Calu3 (cell line): Measurements from ENCODE around the gene MTUS2. TPM values are rescaled to one million over a fixed set of nuclear protein-coding genes. Genes with fewer than 3 reads are reported as not detected.
"Not testable (repeated sequence)": the region's sequence is repeated elsewhere in the genome, so short reads cannot be mapped to it uniquely, and the experiment has no call there.

Experiments used
- BruUV-seq: library from RNA; stranded (reverse); fragments of 400-500 nt; replicated peaks from 2 replicates; lab custom pipeline; 2021; lab: Mats Ljungman, UMichigan
- CTCF ChIA-PET: fragments of 300-600 bp; sonication (Branson Sonifier 250); formaldehyde crosslinking; loops from one replicate; lab custom pipeline; 2022; ENCODE audit warnings: antibody characterized with exemption; lab: Charles Lee
- DNase-seq: peaks from one replicate; pipeline ENCODE4 v3.0.0; 2022
- H3K27ac Mint-ChIP-seq: one replicate; pipeline ENCODE4 v1.8.0; 2022; ENCODE audit warnings: mixed read lengths; ENCODE audit not compliant: unreplicated experiment
- H3K27me3 Mint-ChIP-seq: one replicate; pipeline ENCODE4 v1.8.0; 2022; ENCODE audit warnings: mixed read lengths; ENCODE audit not compliant: unreplicated experiment
- H3K36me3 Mint-ChIP-seq: one replicate; pipeline ENCODE4 v1.8.0; 2022; ENCODE audit warnings: mild to moderate bottlenecking, moderate library complexity, mixed read lengths; ENCODE audit not compliant: insufficient read depth, unreplicated experiment
- H3K4me1 Mint-ChIP-seq: one replicate; pipeline ENCODE4 v1.8.0; 2022; ENCODE audit warnings: mild to moderate bottlenecking, low read depth, mixed read lengths; ENCODE audit not compliant: unreplicated experiment
- H3K4me3 Mint-ChIP-seq: one replicate; pipeline ENCODE4 v1.8.0; 2022; ENCODE audit warnings: mild to moderate bottlenecking, low read depth, moderate library complexity, mixed read lengths; ENCODE audit not compliant: unreplicated experiment
- H3K9me3 Mint-ChIP-seq: one replicate; pipeline ENCODE4 v1.8.0; 2022; ENCODE audit warnings: low read depth, mixed read lengths; ENCODE audit not compliant: unreplicated experiment
- CTCF ChIP-seq: fragments of 200-600 bp; IDR thresholded peaks from one replicate; pipeline ENCODE4 v1.8.0; 2022; ENCODE audit warnings: antibody characterized with exemption; ENCODE audit not compliant: unreplicated experiment
- intact Hi-C: fragments of 100-400 bp; cut with micrococcal nuclease; formaldehyde crosslinking; loops from one replicate; pipeline ENCODE4 v1.10.0; 2022; ENCODE audit not compliant: unreplicated experiment
- total RNA-seq: library from RNA; stranded (reverse); gene quantifications from 2 replicates; pipeline ENCODE4 v1.2.3, GENCODE V29; 2022

MTUS2 gene
- total RNA-seq, 1 experiment from 2014 or later = not detected

- Mint-ChIP-seq H3K4me3 (no peak overlapping the region), H3K4me1 (no peaks in the 10 kb centered on the region), H3K36me3 (no peaks in the 10 kb centered on the region), H3K9me3 (peaks cover 9% of the 10 kb centered on the region), H3K27ac (no peak overlapping the region), H3K27me3 (no peaks in the 10 kb centered on the region)
- intact Hi-C loops = no loop called here
- CTCF ChIA-PET = no interaction called here
- no peak for DNase-seq
- no peak for TF ChIP-seq CTCF
- no TSS peak for BruUV-seq
These were observed 519.5 kb downstream of the MTUS2 start for GRCh38 chr13:29339386-29340272.

- CTCF ChIA-PET, intact Hi-C loops, BruUV-seq, DNase-seq, H3K4me3 Mint-ChIP-seq, H3K36me3 Mint-ChIP-seq, H3K27ac Mint-ChIP-seq, H3K9me3 Mint-ChIP-seq, H3K4me1 Mint-ChIP-seq: not testable (repeated sequence)
- H3K27me3 Mint-ChIP-seq = peaks cover 13% of the 10 kb centered on the region
These were observed 525.9 kb downstream of the MTUS2 start for GRCh38 chr13:29345860-29346582.

GRCh38 chr13:29355029-29355428, 534.9 kb downstream of the MTUS2 start:
- Mint-ChIP-seq H3K27ac (no peak overlapping the region), H3K9me3 (no peaks in the 10 kb centered on the region), H3K27me3 (peaks cover 40% of the 10 kb centered on the region), H3K4me1 (no peaks in the 10 kb centered on the region), H3K4me3 (no peak overlapping the region), H3K36me3 (no peaks in the 10 kb centered on the region)
- BruUV-seq = no TSS peak
- DNase-seq = no peak
- no peak for TF ChIP-seq CTCF
- CTCF ChIA-PET = no interaction called here
- intact Hi-C loops = no loop called here

DNA sequence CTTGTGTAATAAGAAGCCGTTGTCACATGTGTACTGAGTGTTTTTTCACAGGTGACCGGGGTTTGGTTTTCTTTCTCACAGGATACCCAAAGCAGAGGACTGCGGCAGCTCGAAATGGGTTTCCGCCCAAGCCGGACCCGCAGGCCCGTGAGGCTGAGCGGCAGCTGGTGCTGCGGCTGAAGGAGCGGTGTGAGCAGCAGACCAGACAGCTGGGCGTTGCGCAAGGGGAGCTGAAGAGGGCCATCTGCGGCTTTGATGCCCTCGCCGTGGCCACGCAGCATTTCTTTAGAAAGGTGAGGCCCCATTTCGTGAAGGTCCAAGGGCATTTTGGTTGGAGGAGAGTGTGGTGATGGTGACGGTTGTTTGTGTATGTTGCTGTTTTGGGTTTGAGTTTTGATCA, 539.0 kb downstream of the MTUS2 start:
- Mint-ChIP-seq H3K36me3 (no peaks in the 10 kb centered on the region), H3K9me3 (no peaks in the 10 kb centered on the region), H3K4me1 (no peaks in the 10 kb centered on the region), H3K27me3 (peaks cover 48% of the 10 kb centered on the region), H3K27ac (no peak overlapping the region), H3K4me3 (no peak overlapping the region)
- intact Hi-C loops = no loop called here
- TF ChIP-seq CTCF = no peak
- BruUV-seq = no TSS peak
- CTCF ChIA-PET = interaction anchor here (0.6 kb wide), 1 partner anchor 463 kb away, joined by 3 read pairs; no protein-coding TSS in a partner anchor
- DNase-seq = no peak
